Fibroblast of skin of back (primary cell): ENCODE results near the gene CDK5.
"Not testable (repeated sequence)": the region's sequence is repeated elsewhere in the genome, so short reads cannot be mapped to it uniquely, and the experiment has no call there.

Experiments
- DNase-seq: peaks from one replicate; pipeline ENCODE4 v3.0.0-alpha.2; 2013

The CDK5 gene

GRCh38 chr7:151013733-151014497 lies 43.8 kb downstream of the CDK5 start:
- DNase-seq: peak; percentile 79

- no peak for DNase-seq
These were observed 44.4 kb downstream of the CDK5 start for GRCh38 chr7:151013356-151013732.

GRCh38 chr7:151012911-151013347 lies 44.8 kb downstream of the CDK5 start:
- DNase-seq: peak; percentile 54

- no peak for DNase-seq
These were observed 45.5 kb downstream of the CDK5 start for GRCh38 chr7:151012031-151012692.

- DNase-seq: not testable (repeated sequence)
These were observed 46.1 kb downstream of the CDK5 start for GRCh38 chr7:151011616-151012015.

GRCh38 chr7:151011097-151011409 lies 46.6 kb downstream of the CDK5 start:
- no peak for DNase-seq

- DNase-seq: peak; percentile 49
These were observed 47.2 kb downstream of the CDK5 start for GRCh38 chr7:151010307-151011096.

GRCh38 chr7:151010037-151010306 lies 47.7 kb downstream of the CDK5 start:
- no peak for DNase-seq

- DNase-seq: no peak
These were observed 48.2 kb downstream of the CDK5 start for GRCh38 chr7:151009327-151010036.

- peak; percentile 48 for DNase-seq
These were observed 49.0 kb downstream of the CDK5 start for GRCh38 chr7:151008511-151009323.

GRCh38 chr7:151008143-151008510 lies 49.6 kb downstream of the CDK5 start:
- DNase-seq: no peak

- no peak for DNase-seq
These were observed 50.2 kb downstream of the CDK5 start for GRCh38 chr7:151007469-151007898.

- DNase-seq: no peak
These were observed 51.0 kb downstream of the CDK5 start for GRCh38 chr7:151006590-151007300.

- no peak for DNase-seq
These were observed 52.1 kb downstream of the CDK5 start for GRCh38 chr7:151005566-151005965.
